GM19463 (cell line): Measurements from ENCODE around the gene ZBTB44.
A peak's percentile ranks its signal among the peaks of the same experiment; 100 is the strongest.

Experiments
- ATAC-seq: cut with Tn5 transposase; IDR thresholded peaks from one replicate; pipeline ENCODE4 v1.9.1; 2021; ENCODE audit warnings: mild to moderate bottlenecking, moderate library complexity; ENCODE audit not compliant: unreplicated experiment

The ZBTB44 gene

GRCh38 chr11:130180491-130180890 lies 134.2 kb downstream of the ZBTB44 start:
- peak; percentile 46 for ATAC-seq

DNA sequence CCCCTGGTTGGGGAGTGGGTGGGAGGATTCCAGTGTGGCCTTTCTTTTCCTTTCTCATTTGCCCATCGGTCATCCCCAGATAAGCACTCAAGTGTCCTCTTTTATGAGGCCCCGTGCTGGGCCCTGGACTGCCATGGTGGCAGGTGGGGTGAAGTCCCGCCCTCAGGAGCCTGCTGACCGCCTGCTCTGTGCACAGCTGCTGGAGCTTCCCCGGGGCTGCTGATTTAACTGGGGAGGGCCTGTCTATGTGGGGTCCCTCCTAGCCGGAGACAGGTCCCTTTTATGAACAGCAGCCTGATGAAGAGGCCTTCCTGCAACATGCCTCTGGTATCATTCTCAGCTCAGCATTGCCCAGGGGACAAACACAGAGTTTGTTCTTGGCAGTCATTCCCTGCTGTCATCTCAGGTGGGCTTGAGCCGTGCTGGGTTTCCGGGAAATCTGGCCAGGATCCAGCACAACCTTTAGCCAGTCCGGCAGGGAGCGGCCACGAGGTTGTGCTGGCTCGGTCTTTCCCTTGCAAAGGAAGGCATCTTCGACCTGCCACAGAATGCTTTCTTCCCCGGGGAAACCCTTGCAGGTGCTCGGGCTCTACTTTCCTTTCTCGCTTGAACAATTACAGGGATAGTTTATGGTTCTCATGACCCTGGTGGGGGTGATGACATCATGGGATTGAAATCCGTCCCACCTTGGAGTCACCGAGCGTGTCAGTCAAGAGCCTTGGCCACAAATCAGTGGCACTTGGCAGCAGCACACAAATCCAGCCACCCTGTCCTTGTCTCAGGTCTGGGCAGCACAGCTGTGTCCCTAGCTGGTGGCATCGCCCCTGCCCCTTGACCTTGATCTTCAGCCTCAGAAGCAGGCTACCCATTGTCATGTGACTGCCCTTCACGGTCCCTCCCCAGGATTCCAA lies 135.1 kb downstream of the ZBTB44 start:
- ATAC-seq: no peak

DNA sequence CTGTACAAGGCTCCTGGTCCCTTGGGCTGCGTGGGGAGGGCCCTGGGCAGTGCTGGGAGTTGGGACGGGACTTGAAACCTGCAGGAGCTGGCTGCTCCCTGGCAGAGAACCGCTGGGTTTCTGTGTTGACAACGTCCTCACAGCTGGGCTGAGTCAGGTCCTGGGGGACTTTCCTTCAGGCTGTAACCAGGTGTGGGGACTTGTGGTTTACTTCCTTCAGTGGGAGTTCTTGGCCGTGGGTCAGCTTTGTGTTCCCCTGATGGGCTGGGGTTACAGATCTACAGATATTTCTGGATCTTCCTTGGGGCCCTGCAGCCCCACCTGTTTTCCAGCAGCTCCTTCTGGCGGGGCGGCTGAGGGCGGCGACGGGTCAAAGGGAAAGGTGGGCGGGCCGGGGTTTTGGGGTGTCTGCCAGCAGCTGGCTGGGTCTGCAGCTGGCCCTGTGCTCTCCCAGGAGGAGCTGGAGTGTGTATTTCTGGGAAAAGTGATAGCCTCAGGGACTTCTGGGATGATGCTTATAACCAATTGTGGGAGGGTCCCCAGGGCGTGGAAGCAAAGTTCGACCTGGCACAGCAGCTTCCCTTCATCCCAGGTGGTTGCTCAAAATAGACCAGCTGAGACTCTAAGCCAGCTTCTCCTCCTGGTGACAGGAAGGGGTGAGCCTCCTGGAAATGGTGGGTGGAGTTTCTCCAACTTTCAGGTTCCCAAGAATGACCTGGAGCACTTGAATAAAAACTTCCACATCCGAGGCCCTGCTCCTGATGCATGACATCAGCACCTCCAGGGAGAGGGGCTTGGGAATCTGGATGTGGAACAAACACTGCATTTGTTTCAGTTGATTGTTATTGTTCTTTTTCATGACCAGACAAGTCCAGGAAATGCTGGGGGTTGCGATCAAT lies 136.0 kb downstream of the ZBTB44 start:
- ATAC-seq: peak; percentile 40

DNA sequence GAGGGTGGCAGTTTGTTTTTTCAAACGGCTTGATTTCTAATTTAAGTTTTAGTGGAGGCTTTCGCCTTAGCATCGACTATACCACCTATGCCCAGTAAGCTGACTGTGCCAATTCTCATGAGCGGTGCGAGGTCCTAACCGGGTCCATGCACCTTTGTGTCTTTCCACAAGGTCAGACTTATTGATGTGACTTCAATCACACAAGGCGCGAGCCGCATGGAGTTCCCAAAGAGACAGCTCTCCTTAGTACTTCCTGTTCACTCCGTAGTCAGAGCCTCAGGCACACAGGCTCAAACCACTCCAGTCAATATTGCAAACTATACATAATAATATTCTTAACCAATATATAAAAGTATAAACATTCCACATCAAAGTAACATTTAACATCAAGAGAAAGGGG lies 136.9 kb downstream of the ZBTB44 start:
- no peak for ATAC-seq
